ENCODE measurements around the gene NELFB.

GRCh38 chr9:137279741-137280473 lies 24.8 kb downstream of the NELFB start:
- TF ChIP-seq POLR2AphosphoS5 (IDR thresholded peaks at IDR 0.05): no peak
- TF ChIP-seq CTCF (IDR thresholded peaks at IDR 0.05): no peak
